ENCODE data around the gene SAMD4B. TPM values are rescaled to one million over a fixed set of nuclear protein-coding genes. Genes with fewer than 3 reads are reported as not detected.
A peak's percentile ranks its signal among the peaks of the same experiment; 100 is the strongest.

Gene SAMD4B
- total RNA-seq, 1 donor from 2014 or later = 119 TPM

- H3K4me3 Mint-ChIP-seq (ENCODE audit: unreplicated experiment) = peak overlapping the region; percentile 83
- peaks cover 16% of the 10 kb centered on the region for H3K4me1 Mint-ChIP-seq (ENCODE audit: low read depth, unreplicated experiment)
- peak; percentile 30 for DNase-seq
- H3K36me3 Mint-ChIP-seq (ENCODE audit: unreplicated experiment) = peaks cover 5% of the 10 kb centered on the region
- no peak for TF ChIP-seq CTCF (IDR thresholded peaks at IDR 0.05; ENCODE audit: partially characterized antibody, unreplicated experiment)
- no peak overlapping the region for H3K27ac Mint-ChIP-seq (ENCODE audit: unreplicated experiment)
- peaks cover 9% of the 10 kb centered on the region for H3K27me3 Mint-ChIP-seq (ENCODE audit: unreplicated experiment)
- H3K9me3 Mint-ChIP-seq (ENCODE audit: unreplicated experiment) = peaks cover 4% of the 10 kb centered on the region
Measured at GRCh38 chr19:39342647-39343305, 555 bp downstream of the SAMD4B start.

- DNase-seq = no peak
- no peak for TF ChIP-seq CTCF (IDR thresholded peaks at IDR 0.05; ENCODE audit: partially characterized antibody, unreplicated experiment)
- H3K4me1 Mint-ChIP-seq (ENCODE audit: low read depth, unreplicated experiment) = peaks cover 25% of the 10 kb centered on the region
- H3K27ac Mint-ChIP-seq (ENCODE audit: unreplicated experiment) = no peak overlapping the region
- peaks cover 2% of the 10 kb centered on the region for H3K9me3 Mint-ChIP-seq (ENCODE audit: unreplicated experiment)
- H3K4me3 Mint-ChIP-seq (ENCODE audit: unreplicated experiment) = no peak overlapping the region
- peaks cover 9% of the 10 kb centered on the region for H3K27me3 Mint-ChIP-seq (ENCODE audit: unreplicated experiment)
- peaks cover 5% of the 10 kb centered on the region for H3K36me3 Mint-ChIP-seq (ENCODE audit: unreplicated experiment)
Measured at GRCh38 chr19:39345956-39346355, 3.7 kb downstream of the SAMD4B start.

GRCh38 chr19:39347332-39348164, 5.3 kb downstream of the SAMD4B start:
- peaks cover 5% of the 10 kb centered on the region for H3K36me3 Mint-ChIP-seq (ENCODE audit: unreplicated experiment)
- H3K27me3 Mint-ChIP-seq (ENCODE audit: unreplicated experiment) = peaks cover 9% of the 10 kb centered on the region
- peak overlapping the region; percentile 45 for H3K4me3 Mint-ChIP-seq (ENCODE audit: unreplicated experiment)

GRCh38 chr19:39349326-39349725, 7.1 kb downstream of the SAMD4B start:
- no peak overlapping the region for H3K27ac Mint-ChIP-seq (ENCODE audit: unreplicated experiment)
- peak overlapping the region; percentile 16 for H3K4me3 Mint-ChIP-seq (ENCODE audit: unreplicated experiment)
- H3K4me1 Mint-ChIP-seq (ENCODE audit: low read depth, unreplicated experiment) = peaks cover 23% of the 10 kb centered on the region
- H3K27me3 Mint-ChIP-seq (ENCODE audit: unreplicated experiment) = peaks cover 3% of the 10 kb centered on the region
- DNase-seq = no peak
- TF ChIP-seq CTCF (IDR thresholded peaks at IDR 0.05; ENCODE audit: partially characterized antibody, unreplicated experiment) = no peak
- H3K9me3 Mint-ChIP-seq (ENCODE audit: unreplicated experiment) = no peaks in the 10 kb centered on the region
- peaks cover 5% of the 10 kb centered on the region for H3K36me3 Mint-ChIP-seq (ENCODE audit: unreplicated experiment)

More at GRCh38 chr19:39347332-39348164, 5.3 kb downstream of the SAMD4B start:
- Mint-ChIP-seq H3K4me1 (ENCODE audit: low read depth, unreplicated experiment) (peaks cover 30% of the 10 kb centered on the region), H3K9me3 (ENCODE audit: unreplicated experiment) (peaks cover 2% of the 10 kb centered on the region), H3K27ac (ENCODE audit: unreplicated experiment) (peak overlapping the region; percentile 44)
- no peak for DNase-seq
- TF ChIP-seq CTCF (IDR thresholded peaks at IDR 0.05; ENCODE audit: partially characterized antibody, unreplicated experiment) = no peak

GRCh38 chr19:39350156-39350555, 7.9 kb downstream of the SAMD4B start:
- Mint-ChIP-seq H3K36me3 (ENCODE audit: unreplicated experiment) (peaks cover 6% of the 10 kb centered on the region), H3K4me3 (ENCODE audit: unreplicated experiment) (no peak overlapping the region)

More at GRCh38 chr19:39350156-39350555, 7.9 kb downstream of the SAMD4B start:
- no peak for DNase-seq
- TF ChIP-seq CTCF (IDR thresholded peaks at IDR 0.05; ENCODE audit: partially characterized antibody, unreplicated experiment) = no peak
- Mint-ChIP-seq H3K27me3 (ENCODE audit: unreplicated experiment) (peaks cover 3% of the 10 kb centered on the region), H3K27ac (ENCODE audit: unreplicated experiment) (no peak overlapping the region), H3K4me1 (ENCODE audit: low read depth, unreplicated experiment) (peaks cover 22% of the 10 kb centered on the region), H3K9me3 (ENCODE audit: unreplicated experiment) (no peaks in the 10 kb centered on the region)

All from glutamatergic neuron (in vitro differentiated cells).